Measurements from ENCODE around the gene ADAMTS18.
"Not testable (repeated sequence)": the region's sequence is repeated elsewhere in the genome, so short reads cannot be mapped to it uniquely, and the experiment has no call there.

The ADAMTS18 gene, protein sequence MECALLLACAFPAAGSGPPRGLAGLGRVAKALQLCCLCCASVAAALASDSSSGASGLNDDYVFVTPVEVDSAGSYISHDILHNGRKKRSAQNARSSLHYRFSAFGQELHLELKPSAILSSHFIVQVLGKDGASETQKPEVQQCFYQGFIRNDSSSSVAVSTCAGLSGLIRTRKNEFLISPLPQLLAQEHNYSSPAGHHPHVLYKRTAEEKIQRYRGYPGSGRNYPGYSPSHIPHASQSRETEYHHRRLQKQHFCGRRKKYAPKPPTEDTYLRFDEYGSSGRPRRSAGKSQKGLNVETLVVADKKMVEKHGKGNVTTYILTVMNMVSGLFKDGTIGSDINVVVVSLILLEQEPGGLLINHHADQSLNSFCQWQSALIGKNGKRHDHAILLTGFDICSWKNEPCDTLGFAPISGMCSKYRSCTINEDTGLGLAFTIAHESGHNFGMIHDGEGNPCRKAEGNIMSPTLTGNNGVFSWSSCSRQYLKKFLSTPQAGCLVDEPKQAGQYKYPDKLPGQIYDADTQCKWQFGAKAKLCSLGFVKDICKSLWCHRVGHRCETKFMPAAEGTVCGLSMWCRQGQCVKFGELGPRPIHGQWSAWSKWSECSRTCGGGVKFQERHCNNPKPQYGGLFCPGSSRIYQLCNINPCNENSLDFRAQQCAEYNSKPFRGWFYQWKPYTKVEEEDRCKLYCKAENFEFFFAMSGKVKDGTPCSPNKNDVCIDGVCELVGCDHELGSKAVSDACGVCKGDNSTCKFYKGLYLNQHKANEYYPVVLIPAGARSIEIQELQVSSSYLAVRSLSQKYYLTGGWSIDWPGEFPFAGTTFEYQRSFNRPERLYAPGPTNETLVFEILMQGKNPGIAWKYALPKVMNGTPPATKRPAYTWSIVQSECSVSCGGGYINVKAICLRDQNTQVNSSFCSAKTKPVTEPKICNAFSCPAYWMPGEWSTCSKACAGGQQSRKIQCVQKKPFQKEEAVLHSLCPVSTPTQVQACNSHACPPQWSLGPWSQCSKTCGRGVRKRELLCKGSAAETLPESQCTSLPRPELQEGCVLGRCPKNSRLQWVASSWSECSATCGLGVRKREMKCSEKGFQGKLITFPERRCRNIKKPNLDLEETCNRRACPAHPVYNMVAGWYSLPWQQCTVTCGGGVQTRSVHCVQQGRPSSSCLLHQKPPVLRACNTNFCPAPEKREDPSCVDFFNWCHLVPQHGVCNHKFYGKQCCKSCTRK (N-terminal part only)

DNA sequence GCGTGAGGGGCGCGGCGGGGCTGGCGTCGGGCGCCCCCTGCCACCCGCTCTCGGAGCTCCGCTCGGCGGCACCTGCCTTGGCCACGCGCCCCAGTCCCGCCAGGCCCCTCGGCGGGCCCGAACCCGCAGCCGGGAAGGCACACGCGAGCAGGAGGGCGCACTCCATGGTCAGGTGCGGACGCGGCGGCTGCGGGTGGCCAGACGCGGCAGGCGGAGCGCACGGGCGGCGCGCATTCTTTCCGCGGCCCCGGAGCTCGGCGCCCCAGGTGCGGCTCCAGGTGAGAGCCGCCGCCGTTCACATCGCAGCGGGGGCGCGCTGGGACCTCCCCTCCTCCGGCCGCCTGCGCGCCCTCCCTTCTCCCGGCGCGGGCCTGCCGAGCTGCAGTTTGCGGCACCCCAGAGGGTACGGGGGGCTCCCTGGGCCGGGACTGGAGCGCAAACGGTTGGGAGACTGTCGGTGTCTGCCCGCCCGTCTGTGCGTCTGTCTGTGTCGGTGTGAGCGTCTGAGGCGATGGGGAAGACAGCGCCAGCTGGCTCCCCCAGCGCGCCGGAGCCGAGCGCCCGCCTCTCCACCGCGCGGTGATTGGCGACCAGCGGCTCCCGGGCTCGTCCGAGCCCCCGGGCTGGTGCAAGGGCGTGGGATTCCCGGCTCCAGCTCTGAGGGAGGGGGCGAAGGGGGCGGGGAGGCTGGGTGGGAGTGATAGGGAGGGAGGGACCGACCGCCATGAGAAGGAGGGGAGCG, at the start of gene ADAMTS18:
ADAMTS18 (minus strand) TSS at position 505 of the 742 bp plus-strand sequence; CDS start at position 166, 339 bp downstream.
- DNase-seq = peak; percentile 24

DNA sequence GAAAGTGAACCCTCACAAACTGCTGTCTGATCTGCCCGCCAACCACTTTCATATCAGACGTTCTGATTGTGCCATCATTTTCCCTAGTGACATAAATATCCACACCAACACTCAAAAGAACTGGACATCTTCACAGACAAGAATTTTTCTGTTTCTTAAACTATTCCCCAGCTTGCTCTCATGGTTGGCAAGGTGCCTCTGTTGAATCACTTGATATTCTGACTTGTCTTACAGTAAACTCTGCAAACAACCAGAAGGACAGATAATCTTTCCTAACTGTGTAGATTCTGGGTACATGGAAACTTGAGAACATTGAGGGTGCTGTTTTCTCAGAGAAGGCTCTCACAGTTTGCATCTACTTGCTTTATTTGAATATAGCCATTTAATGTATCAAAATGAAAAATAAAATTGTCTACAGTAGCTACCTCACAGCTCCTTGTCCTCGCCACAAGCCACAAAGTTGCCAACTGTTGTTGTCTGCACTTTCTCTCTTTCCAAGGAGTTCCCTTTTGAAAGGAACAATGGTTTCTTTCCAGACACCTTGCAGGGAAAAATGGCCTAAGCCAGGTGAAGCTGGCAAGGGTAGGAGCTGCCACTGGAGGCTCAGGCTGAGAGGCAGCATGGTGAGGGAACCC, 46.0 kb upstream of the ADAMTS18 start:
- no peak for DNase-seq

DNA sequence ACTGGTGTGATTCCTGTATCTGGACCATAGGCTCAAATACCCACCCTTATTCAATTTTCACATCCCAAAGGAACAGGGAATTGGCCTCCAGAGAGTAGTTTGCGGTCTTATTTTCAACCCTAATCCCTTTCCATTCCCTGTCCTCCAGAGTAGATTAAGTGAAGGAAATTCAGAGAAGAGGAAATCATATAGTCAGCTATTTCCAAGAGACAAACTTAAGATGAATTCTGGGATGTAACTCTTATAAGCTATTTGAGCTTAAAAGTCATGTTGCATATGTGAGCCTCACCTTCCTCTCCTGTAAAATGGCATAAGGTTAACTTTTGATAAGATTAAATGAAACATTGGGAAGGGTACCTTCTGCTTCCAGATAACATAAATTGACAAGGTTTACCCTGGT, 37.4 kb upstream of the ADAMTS18 start:
- no peak for DNase-seq

DNA sequence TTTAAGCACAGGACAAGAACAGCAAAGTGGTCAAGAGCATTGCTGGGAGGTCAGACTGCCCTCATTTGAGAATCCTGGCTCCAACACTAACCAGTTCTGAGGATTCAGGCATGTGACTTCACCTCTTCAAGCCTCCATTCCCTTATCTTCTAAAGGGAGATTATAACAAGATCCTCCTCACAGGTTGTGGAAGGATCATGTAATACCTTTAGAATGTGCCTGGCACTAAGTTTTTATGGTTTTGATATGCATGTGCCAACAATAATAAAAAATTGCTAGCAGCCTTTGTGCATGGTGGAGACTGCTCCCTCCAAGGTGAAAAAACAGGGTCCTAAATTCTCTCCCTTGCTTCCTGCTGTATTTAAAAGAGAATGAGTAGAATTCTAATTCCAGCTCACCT, 36.0 kb upstream of the ADAMTS18 start:
- no peak for DNase-seq

- no peak for DNase-seq
Measured at GRCh38 chr16:77469634-77470033, 34.8 kb upstream of the ADAMTS18 start.

DNA sequence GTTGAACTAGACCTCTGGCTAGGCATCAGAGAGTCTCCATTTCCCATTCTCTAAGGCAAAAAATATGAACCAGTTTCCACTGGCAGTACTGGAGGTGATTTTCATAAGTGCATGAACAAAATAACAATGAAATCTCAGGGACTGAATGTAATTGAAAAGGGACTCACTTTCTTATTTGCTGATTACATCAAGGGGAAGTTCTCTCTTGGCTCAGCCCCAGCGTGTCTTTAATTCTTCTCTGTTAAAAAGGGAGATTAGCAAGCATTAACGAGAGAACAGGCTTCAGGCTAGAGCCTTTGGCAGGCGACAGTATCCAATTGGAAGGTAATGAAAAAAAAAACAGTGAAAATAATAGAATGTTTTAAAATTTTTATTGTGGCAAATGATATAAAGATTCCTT, 34.0 kb upstream of the ADAMTS18 start:
- DNase-seq = no peak

GRCh38 chr16:77467821-77468335, 33.0 kb upstream of the ADAMTS18 start:
- no peak for DNase-seq

DNA sequence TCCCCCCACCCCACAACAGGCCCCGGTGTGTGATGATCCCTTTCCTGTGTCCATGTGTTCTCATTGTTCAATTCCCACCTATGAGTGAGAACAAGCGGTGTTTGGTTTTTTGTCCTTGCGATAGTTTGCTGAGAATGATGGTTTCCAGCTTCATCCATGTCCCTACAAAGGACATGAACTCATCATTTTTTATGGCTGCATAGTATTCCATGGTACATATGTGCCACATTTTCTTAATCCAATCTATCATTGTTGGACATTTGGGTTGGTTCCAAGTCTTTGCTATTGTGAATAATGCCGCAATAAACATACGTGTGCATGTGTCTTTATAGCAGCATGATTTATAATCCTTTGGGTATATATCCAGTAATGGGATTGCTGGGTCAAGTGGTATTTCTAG, 28.8 kb upstream of the ADAMTS18 start:
- DNase-seq = not testable (repeated sequence)

DNA sequence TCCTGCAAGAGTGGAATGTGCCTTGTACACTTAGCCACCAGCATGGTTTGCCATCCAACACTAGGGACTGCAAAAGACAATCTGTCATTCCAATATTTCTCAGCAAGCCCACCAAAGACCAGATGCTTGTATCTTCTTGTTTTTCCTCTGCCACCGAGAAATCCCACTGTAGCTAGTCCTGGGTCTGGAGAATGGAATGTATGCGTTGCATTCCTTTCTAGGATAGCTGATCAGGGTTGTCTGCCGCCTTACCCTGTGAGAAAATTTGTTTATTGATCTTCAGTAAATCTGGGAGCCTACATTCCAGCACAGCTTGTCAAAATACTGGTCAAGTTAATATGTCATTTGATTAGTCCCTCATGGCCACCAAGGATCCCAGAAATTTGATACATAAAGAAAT, 28.1 kb upstream of the ADAMTS18 start:
- no peak for DNase-seq

GRCh38 chr16:77459534-77460254, 24.9 kb upstream of the ADAMTS18 start:
- no peak for DNase-seq

- no peak for DNase-seq
Measured at GRCh38 chr16:77457046-77457445, 22.2 kb upstream of the ADAMTS18 start.

DNA sequence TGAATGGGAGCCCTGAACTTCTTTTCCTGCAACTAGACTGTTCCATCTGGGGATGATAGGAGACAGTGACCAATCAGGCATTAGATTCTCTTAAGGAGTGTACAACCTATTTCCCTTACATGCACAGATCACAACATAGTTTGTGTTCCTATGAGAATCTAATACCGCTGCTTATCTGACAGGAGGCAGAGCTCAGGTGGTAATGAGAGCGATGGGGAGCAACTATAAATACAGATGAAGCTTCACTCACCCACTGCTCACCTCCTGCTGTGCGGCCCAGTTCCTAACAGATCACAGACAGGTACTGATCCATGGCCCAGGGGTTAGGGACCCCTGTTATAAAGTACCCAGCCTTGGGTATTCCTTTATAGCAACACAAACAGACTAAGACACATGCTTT, 17.4 kb upstream of the ADAMTS18 start:
- no peak for DNase-seq

- DNase-seq = peak; percentile 96
Measured at GRCh38 chr16:77450790-77451487, 16.1 kb upstream of the ADAMTS18 start.

- no peak for DNase-seq
Measured at GRCh38 chr16:77449208-77449607, 14.4 kb upstream of the ADAMTS18 start.

DNA sequence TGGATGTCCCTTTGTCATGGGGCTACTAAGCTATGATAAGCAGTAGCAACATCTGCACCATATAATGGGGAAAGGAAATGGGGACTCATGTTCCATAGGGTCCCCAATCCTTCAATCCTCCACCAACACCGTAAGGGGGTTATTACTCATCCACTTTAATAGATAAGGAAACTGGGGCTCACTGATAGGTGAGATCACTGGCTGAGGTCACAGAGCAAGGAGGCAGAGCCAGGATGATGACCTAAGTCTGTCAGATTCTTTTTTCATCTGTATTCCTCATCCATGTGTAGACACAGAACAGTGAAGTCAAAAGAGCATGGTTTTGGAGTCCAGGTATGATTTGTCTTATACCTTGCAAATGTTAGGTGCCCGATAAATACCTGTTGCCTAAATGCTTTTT, 10.5 kb upstream of the ADAMTS18 start:
- DNase-seq = no peak

- DNase-seq = peak; percentile 84
Measured at GRCh38 chr16:77444147-77444460, 9.3 kb upstream of the ADAMTS18 start.

DNA sequence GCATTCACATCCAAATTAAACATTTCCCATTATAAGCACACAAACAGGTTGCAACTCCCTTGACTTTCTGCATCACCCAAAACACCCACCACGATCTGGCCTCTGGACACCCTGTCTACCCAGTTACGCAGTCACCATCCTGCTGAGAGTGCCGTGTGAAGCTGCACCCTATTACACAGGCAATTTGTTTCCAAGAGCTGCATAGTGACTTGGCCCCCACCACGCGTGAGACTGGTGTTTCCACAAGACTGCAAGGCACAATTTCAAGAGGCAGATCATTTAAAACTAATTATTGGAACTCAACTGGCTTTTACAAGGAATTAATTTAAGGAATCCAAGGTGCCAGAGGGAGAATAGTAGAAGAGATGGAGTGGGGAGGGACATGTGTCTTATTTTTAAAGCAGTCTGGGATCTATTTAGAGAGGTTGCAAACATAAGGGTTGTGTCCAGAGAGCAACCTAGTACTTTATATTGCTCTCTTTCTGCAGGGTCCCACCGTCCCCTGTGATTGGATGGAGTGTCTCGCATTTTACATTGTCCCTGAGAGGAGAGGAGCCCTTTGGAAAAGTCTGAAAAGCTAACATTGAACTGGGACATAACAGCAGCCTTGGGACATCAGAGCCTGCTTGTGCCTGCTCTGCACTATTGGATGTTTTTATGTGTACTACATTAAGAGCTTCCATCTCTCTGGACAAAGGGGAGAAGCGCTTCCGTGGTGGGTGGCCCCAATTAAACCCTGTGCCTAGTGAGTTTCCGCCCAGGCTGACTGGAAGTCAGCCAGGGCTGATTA, 8.7 kb upstream of the ADAMTS18 start:
- no peak for DNase-seq

- no peak for DNase-seq
Measured at GRCh38 chr16:77442078-77442477, 7.2 kb upstream of the ADAMTS18 start.

DNA sequence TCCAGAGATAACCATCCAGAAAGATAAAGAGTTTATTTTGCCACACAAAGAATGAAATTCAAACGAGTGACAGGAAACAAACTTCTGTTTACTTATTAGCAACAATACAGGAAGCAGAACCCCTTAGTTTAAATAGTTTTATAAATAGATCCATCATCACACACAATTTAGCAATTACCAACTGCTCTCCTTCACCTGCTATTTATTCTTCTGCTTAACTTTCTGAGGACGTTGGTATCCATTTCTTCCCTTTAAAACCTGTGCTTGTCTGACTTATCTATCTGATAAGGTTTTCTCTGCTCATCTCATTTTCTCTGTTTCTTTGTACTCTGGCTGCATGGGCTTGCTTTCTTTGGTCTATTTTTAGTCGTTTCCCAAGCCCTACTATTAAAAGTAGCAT, 4.3 kb upstream of the ADAMTS18 start:
- peak; percentile 5 for DNase-seq

- peak; percentile 19 for DNase-seq
Measured at GRCh38 chr16:77437859-77438258, 3.0 kb upstream of the ADAMTS18 start.

Data from NCI-H748 treated with DMSO at 0.1 percent for 48 hours (cell line).